CD4-positive, CD25-positive, alpha-beta regulatory T cell (primary cell): Measurements from ENCODE around the gene LSMEM2. TPM values are rescaled to one million over a fixed set of nuclear protein-coding genes. Genes with fewer than 3 reads are reported as not detected.

Source experiments
- ATAC-seq, 2 donors: fragments of 150-1000 bp; cut with Tn5 transposase; one replicate each; pipeline ENCODE4 v1.10.0; 2021; ENCODE audit warnings: low read depth in 2 of 2, moderate number of reproducible peaks in 2 of 2, moderate library complexity in 1 of 2
- DNase-seq, 3 donors: peaks; one replicate each; pipeline versions ENCODE4 v3.0.0 to v3.0.0-alpha.2; 2012 to 2022; ENCODE audit warnings: mixed read lengths in 1 of 3
- H3K27ac ChIP-seq: one replicate; pipeline ENCODE4 v1.7.0; 2013; ENCODE audit warnings: mild to moderate bottlenecking, low read length; ENCODE audit not compliant: insufficient read depth, poor library complexity, severe bottlenecking
- H3K27me3 ChIP-seq: one replicate; pipeline ENCODE4 v1.7.0; 2013; ENCODE audit warnings: low read length; ENCODE audit not compliant: control insufficient read depth, insufficient read depth
- H3K36me3 ChIP-seq: one replicate; pipeline ENCODE4 v1.7.0; 2013; ENCODE audit warnings: mild to moderate bottlenecking, low read length, moderate library complexity; ENCODE audit not compliant: control insufficient read depth, insufficient read depth
- H3K4me1 ChIP-seq: 2 replicates; pipeline ENCODE4 v1.7.0; 2013; ENCODE audit warnings: mild to moderate bottlenecking, low read length; ENCODE audit not compliant: insufficient read depth, control insufficient read depth, poor library complexity, severe bottlenecking
- H3K4me3 ChIP-seq: one replicate; pipeline ENCODE4 v1.7.0; 2013; ENCODE audit warnings: low read depth, mild to moderate bottlenecking, low read length, moderate library complexity
- H3K9me3 ChIP-seq, 2 experiments: 1 replicate in 1 of 2; 2 replicates in 1 of 2; pipeline ENCODE4 v1.7.0; 2013; ENCODE audit warnings: low read length in 2 of 2, mild to moderate bottlenecking in 1 of 2, moderate library complexity in 1 of 2; ENCODE audit not compliant: control insufficient read depth in 2 of 2
- H3K27ac Mint-ChIP-seq, 3 donors: one replicate each; pipeline ENCODE4 v1.8.0; 2020 to 2022; ENCODE audit warnings: mild to moderate bottlenecking in 3 of 3, mixed read lengths in 3 of 3, moderate library complexity in 2 of 3
- H3K27me3 Mint-ChIP-seq: one replicate; pipeline ENCODE4 v1.8.0; 2022; ENCODE audit warnings: mild to moderate bottlenecking, mixed read lengths
- H3K36me3 Mint-ChIP-seq: one replicate; pipeline ENCODE4 v1.8.0; 2020; ENCODE audit warnings: mixed read lengths
- H3K4me1 Mint-ChIP-seq, 4 donors: one replicate each; pipeline ENCODE4 v1.8.0; 2020 to 2022; ENCODE audit warnings: mixed read lengths in 4 of 4, mild to moderate bottlenecking in 1 of 4
- H3K4me3 Mint-ChIP-seq, 4 donors: one replicate each; pipeline ENCODE4 v1.8.0; 2020 to 2022; ENCODE audit warnings: mild to moderate bottlenecking in 4 of 4, mixed read lengths in 4 of 4, moderate library complexity in 3 of 4
- H3K9me3 Mint-ChIP-seq, 7 donors: one replicate each; pipeline ENCODE4 v1.8.0; 2020 to 2022; ENCODE audit warnings: mixed read lengths in 7 of 7, mild to moderate bottlenecking in 3 of 7, moderate library complexity in 2 of 7
- polyA plus RNA-seq, 4 donors: library from polyadenylated mRNA; unstranded; fragments of 300-500 nt; fragmentation: Illumina TruSeq; gene quantifications; one replicate each; pipeline ENCODE4 v1.2.3, GENCODE V29; 2021
- total RNA-seq: library from RNA; stranded (reverse); gene quantifications from one replicate; pipeline ENCODE4 v1.2.3, GENCODE V29; 2022

The LSMEM2 gene
- total and polyA plus RNA-seq, 5 donors from 2014 or later: 0.22 TPM; not detected in 4

- Histone ChIP-seq H3K27me3 (no peaks in the 10 kb centered on the region), H3K4me3 (no peak overlapping the region), H3K36me3 (no peaks in the 10 kb centered on the region), H3K27ac (no peak overlapping the region), H3K4me1 (no peaks in the 10 kb centered on the region), H3K9me3 (no peaks in the 10 kb centered on the region)
- ATAC-seq (no peak), DNase-seq (no peak)
- Mint-ChIP-seq H3K27me3 (peaks cover 12% of the 10 kb centered on the region), H3K4me3 (peak overlapping the region in 2 of 4 donors; percentile 25 to 88), H3K36me3 (no peaks in the 10 kb centered on the region), H3K27ac (no peak overlapping the region), H3K4me1 (peaks cover 0 to 3% (median 0%) of the 10 kb centered on the region in 4 donors), H3K9me3 (peaks cover 0 to 2% (median 0%) of the 10 kb centered on the region in 7 donors)
Observed at GRCh38 chr3:50266017-50266416, 12.9 kb upstream of the LSMEM2 start.

- H3K27me3 Mint-ChIP-seq: peaks cover 18% of the 10 kb centered on the region
Observed at GRCh38 chr3:50266836-50267235, 12.1 kb upstream of the LSMEM2 start.

GRCh38 chr3:50267280-50267913 lies 11.5 kb upstream of the LSMEM2 start:
- Mint-ChIP-seq H3K9me3 (peaks cover 0 to 2% (median 0%) of the 10 kb centered on the region in 7 donors), H3K27ac (no peak overlapping the region), H3K36me3 (no peaks in the 10 kb centered on the region), H3K4me1 (peaks cover 0 to 5% (median 1%) of the 10 kb centered on the region in 4 donors), H3K4me3 (no peak overlapping the region), H3K27me3 (peaks cover 22% of the 10 kb centered on the region)
- no peaks in the 10 kb centered on the region for H3K4me1 ChIP-seq
- ATAC-seq (no peak), DNase-seq (no peak)
- H3K27ac ChIP-seq: no peak overlapping the region
- no peaks in the 10 kb centered on the region for H3K27me3 ChIP-seq
- no peaks in the 10 kb centered on the region for H3K9me3 ChIP-seq
- H3K4me3 ChIP-seq: no peak overlapping the region
- no peaks in the 10 kb centered on the region for H3K36me3 ChIP-seq

More at GRCh38 chr3:50266836-50267235, 12.1 kb upstream of the LSMEM2 start:
- Mint-ChIP-seq H3K4me3 (no peak overlapping the region), H3K9me3 (peaks cover 0 to 2% (median 0%) of the 10 kb centered on the region in 7 donors), H3K4me1 (peaks cover 0 to 4% (median 1%) of the 10 kb centered on the region in 4 donors), H3K36me3 (no peaks in the 10 kb centered on the region), H3K27ac (no peak overlapping the region)
- no peak for ATAC-seq
- Histone ChIP-seq H3K27me3 (no peaks in the 10 kb centered on the region), H3K4me3 (no peak overlapping the region), H3K4me1 (no peaks in the 10 kb centered on the region), H3K9me3 (no peaks in the 10 kb centered on the region), H3K27ac (no peak overlapping the region), H3K36me3 (no peaks in the 10 kb centered on the region)
- DNase-seq: no peak

GRCh38 chr3:50268276-50268675 lies 10.6 kb upstream of the LSMEM2 start:
- ATAC-seq: no peak
- H3K27me3 Mint-ChIP-seq: peaks cover 28% of the 10 kb centered on the region
- peaks cover 0 to 2% (median 0%) of the 10 kb centered on the region in 7 donors for H3K9me3 Mint-ChIP-seq
- Histone ChIP-seq H3K4me3 (no peak overlapping the region), H3K4me1 (peaks cover 4% of the 10 kb centered on the region), H3K9me3 (no peaks in the 10 kb centered on the region), H3K27ac (no peak overlapping the region), H3K36me3 (no peaks in the 10 kb centered on the region), H3K27me3 (no peaks in the 10 kb centered on the region)
- no peaks in the 10 kb centered on the region for H3K36me3 Mint-ChIP-seq
- no peak overlapping the region for H3K27ac Mint-ChIP-seq
- H3K4me1 Mint-ChIP-seq: peaks cover 0 to 10% (median 6%) of the 10 kb centered on the region in 4 donors
- no peak overlapping the region for H3K4me3 Mint-ChIP-seq
- no peak for DNase-seq

- Histone ChIP-seq H3K27me3 (no peaks in the 10 kb centered on the region), H3K4me3 (no peak within 1 kb of the TSS), H3K27ac (no peak within 1 kb of the TSS), H3K36me3 (no peaks in the 10 kb centered on the region), H3K9me3 (no peaks in the 10 kb centered on the region), H3K4me1 (peaks cover 8% of the 10 kb centered on the region)
- no peak for ATAC-seq
- Mint-ChIP-seq H3K4me1 (peaks cover 0 to 10% (median 7%) of the 10 kb centered on the region in 4 donors), H3K27ac (peak within 1 kb of the TSS in 1 of 3 donors; percentile 74), H3K36me3 (no peaks in the 10 kb centered on the region), H3K27me3 (peaks cover 28% of the 10 kb centered on the region), H3K9me3 (peaks cover 0 to 2% (median 0%) of the 10 kb centered on the region in 7 donors), H3K4me3 (no peak within 1 kb of the TSS)
- DNase-seq: no peak
Observed at GRCh38 chr3:50268703-50269451, 10.0 kb upstream of the LSMEM2 start, which contains the start of gene SEMA3B. SEMA3B (plus strand) TSS chr3:50269147; CDS start chr3:50269241, 94 bp downstream.

GRCh38 chr3:50269460-50269859 lies 9.4 kb upstream of the LSMEM2 start:
- H3K36me3 Mint-ChIP-seq: no peaks in the 10 kb centered on the region
- Histone ChIP-seq H3K4me1 (peaks cover 14% of the 10 kb centered on the region), H3K9me3 (no peaks in the 10 kb centered on the region), H3K27ac (no peak overlapping the region), H3K36me3 (no peaks in the 10 kb centered on the region), H3K4me3 (no peak overlapping the region), H3K27me3 (peaks cover 4% of the 10 kb centered on the region)
- H3K9me3 Mint-ChIP-seq: peaks cover 0 to 2% (median 0%) of the 10 kb centered on the region in 7 donors
- no peak for DNase-seq
- H3K27me3 Mint-ChIP-seq: peaks cover 30% of the 10 kb centered on the region
- H3K27ac Mint-ChIP-seq: no peak overlapping the region
- ATAC-seq: no peak
- peaks cover 0 to 16% (median 11%) of the 10 kb centered on the region in 4 donors for H3K4me1 Mint-ChIP-seq
- no peak overlapping the region for H3K4me3 Mint-ChIP-seq

- Mint-ChIP-seq H3K9me3 (peaks cover 0 to 2% (median 0%) of the 10 kb centered on the region in 7 donors), H3K27ac (peak overlapping the region in 1 of 3 donors; percentile 74), H3K27me3 (peaks cover 36% of the 10 kb centered on the region), H3K4me1 (peaks cover 0 to 18% (median 14%) of the 10 kb centered on the region in 4 donors), H3K4me3 (no peak overlapping the region), H3K36me3 (no peaks in the 10 kb centered on the region)
- ATAC-seq (no peak), DNase-seq (no peak)
- Histone ChIP-seq H3K4me3 (no peak overlapping the region), H3K27ac (no peak overlapping the region), H3K4me1 (peaks cover 15% of the 10 kb centered on the region), H3K27me3 (peaks cover 6% of the 10 kb centered on the region), H3K36me3 (no peaks in the 10 kb centered on the region), H3K9me3 (no peaks in the 10 kb centered on the region)
Observed at GRCh38 chr3:50269977-50270413, 8.9 kb upstream of the LSMEM2 start.
